ENCODE measurements around the gene MMP25.
"Not testable (repeated sequence)": the region's sequence is repeated elsewhere in the genome, so short reads cannot be mapped to it uniquely, and the experiment has no call there.

The MMP25 gene

DNA sequence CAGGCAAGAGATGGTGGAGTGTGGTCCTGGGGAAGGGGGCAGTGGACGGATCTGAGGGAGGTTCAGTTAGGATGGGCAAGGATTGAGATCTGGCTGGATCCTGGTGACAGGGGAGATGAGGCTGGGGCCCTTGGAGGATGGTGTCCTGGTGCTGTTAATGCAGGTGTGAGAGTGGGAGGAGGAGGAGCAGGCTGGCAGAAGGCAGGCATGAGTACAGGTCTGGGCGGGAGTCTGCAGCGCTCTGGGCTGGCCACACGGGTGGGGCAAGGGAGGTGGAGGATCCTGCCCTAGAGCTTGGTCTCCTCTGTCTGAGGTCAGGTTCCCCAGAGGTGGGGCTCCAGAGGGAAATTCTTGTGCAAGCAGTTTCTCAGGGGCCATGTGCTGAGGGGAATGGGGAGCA lies 25.8 kb downstream of the MMP25 start:
- in situ Hi-C loops (cut with MboI; ENCODE audit: low sequenced_read_pairs), result not testable (repeated sequence)

DNA sequence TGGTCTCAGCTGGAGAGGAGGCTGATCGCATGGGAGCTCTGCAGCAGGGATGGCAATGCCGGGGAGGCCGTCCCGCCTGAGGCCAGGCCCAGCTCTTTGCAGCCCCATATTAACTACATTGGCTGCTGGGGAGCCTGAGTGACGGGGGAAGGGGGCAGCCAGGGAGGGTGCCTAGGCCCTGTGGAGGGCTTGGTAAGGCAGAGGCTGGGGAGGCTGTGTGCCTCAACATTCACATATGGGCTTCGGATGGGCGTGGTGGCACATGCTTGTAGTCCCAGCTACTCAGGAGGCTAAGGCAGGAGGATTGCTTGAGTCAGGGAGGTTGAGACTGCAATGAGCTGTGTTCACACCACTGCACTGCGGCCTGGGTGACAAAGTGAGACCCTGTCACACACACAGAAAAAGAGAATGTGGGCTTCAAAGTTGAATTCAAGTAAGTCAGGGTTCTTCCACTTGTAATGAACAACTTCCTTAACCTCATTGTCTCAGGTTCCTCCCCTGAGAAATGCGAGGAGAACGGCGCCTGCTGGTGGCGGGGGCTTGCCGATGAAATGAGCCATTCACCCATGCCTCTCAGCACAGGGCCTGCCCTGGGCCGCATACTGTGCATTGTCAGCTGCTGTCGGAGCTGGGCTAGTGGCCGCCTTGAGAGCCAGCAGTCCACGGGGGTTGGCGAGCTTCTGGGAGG lies 26.4 kb downstream of the MMP25 start:
- in situ Hi-C loops (cut with MboI; ENCODE audit: low sequenced_read_pairs), result not testable (repeated sequence)

DNA sequence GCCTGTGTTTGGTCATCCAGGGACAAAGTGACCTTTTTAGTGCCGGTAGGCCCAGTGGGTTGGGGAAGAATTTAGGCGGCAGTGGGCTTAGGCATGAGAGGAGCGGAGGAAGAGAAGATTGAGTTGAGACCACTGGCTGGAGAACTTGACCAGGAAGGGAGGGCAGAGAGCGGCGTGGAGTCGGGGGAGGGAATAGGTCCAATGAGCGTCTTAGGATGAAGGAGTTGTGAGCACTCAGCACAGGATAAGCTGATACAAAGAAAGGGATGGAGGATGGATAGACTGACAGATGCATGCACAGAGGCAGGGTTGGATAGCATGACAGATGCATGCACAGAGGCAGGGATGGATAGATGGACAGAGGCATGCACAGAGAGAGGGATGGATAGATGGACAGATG lies 27.1 kb downstream of the MMP25 start:
- in situ Hi-C loops (cut with MboI; ENCODE audit: low sequenced_read_pairs), result no loop called here

DNA sequence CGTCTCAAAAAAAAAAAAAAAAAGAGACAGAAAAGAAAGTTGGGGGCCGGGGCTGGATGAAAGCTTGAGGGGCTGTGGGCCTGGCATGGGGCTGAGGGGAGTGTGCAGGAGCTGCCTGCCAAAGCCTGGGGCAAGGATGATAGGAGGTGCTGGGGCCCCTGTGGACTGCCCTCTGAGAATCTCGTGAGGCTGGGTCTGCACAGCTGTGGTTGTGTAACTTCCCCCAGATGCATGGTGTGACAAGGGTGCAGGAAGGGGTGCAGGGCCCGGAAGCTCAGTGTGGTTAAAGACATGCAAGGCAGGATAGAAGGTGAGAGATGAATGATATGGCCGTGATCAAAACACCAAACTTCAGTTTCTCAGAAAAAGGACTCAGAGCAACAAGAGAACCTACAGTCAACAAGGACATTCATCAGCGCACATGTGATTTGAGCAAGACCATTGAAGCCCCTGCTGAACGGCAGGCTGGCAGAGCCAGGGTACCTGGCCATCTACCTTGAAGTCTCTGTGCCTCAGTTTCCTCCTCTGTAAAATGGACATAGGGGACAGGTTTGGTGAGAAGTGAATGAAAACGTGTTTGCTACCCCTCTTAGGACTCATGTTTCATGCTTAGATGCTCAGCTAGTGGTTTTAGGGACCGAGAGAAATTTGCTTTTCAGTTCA lies 28.6 kb downstream of the MMP25 start:
- in situ Hi-C loops (cut with MboI; ENCODE audit: low sequenced_read_pairs), result no loop called here

DNA sequence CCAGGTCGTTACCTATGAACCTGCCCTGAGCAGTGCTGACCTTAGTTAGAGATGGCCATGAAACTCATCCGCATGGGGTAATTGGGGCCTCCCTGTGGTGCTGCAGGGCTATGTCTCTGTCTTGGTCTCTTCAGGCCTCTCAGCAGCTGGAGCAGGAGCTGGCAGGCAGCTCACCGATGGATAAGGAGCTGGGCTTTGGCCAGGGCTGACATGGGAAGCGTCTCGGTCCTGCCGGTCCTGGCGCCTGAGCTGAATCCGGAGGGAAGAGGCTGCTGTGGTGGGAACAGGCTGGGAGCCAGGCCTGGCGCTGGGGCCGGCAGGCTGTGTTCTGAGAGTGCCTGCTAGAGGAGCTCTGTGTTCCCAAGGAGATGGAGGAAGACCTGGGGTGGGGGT lies 29.2 kb downstream of the MMP25 start:
- in situ Hi-C loops (cut with MboI; ENCODE audit: low sequenced_read_pairs), result no loop called here

DNA sequence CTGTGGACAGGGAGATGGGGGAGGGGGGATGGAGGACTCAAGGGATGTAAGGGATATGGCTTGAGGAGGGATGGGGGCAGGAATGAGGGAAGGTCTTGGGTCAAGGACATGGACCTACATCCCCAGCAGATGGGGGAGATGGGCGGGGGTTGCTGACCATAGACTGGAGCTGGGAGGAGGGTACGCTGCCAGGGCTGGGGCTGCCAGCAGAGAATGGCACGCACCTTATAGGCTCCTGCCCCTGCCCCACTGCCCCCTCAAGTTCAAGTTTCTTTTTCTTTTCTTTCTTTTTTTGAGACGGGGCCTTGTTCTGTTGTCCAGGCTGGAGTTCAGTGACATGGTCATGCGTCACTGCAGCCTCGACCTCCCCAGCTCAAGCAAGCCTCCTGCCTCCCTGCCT lies 29.6 kb downstream of the MMP25 start:
- in situ Hi-C loops (cut with MboI; ENCODE audit: low sequenced_read_pairs), result not testable (repeated sequence)

DNA sequence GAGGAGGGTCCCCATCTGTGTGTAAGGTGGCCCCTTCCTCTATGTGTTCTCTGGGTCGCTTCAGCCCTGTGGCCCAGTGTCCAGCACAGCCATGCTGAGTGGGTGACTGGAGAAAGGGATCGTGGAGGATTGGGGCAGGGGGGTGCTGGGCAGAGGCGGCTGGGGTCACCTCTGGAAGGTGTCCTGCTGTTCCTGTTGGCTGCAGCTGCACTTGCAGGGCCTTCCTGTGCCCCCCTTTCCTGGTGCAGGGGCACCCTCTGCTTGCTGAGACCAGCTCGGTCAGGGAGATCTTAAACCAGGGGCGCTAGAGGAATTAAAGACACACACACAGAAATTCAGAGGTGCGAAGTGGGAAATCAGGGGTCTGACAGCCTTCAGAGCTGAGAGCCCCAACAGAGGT lies 30.2 kb downstream of the MMP25 start:
- in situ Hi-C loops (cut with MboI; ENCODE audit: low sequenced_read_pairs), result no loop called here

DNA sequence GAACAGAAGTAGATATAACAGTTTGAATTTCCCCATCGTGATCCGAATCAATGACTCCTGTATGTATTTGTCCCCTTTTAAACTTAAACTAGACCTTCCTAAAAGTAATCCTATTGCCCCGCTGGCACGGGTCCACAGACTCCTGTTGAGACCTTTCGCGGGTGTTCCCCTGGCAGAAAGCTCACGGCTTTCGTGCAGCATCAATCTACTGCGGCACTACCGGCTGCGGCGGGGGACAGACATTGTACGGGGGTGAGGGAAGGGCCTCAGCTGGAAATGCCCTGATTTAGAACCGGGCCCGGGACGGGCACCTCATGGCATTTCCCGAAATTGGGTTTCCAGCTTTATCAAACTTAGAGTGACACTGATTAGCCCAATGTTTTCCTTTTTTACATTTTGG lies 33.7 kb downstream of the MMP25 start:
- in situ Hi-C loops (cut with MboI; ENCODE audit: low sequenced_read_pairs), result no loop called here

DNA sequence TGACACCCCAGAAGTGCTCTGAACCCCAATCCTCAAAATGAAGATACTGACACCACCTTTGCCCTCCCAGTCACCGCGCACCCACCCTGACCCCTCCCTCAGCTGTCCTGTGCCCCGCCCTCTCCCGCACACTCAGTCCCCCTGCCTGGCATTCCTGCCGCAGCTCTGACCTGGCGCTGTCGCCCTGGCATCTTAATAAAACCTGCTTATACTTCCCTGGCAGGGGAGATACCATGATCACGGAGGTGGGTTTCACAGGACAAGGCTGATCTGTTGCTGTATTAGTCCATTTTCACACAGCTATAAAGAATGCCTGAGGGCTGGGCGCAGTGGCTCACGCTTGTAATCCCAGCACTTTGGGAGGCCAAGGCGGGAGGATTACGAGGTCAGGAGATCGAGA lies 35.6 kb downstream of the MMP25 start:
- in situ Hi-C loops (cut with MboI; ENCODE audit: low sequenced_read_pairs), result not testable (repeated sequence)

DNA sequence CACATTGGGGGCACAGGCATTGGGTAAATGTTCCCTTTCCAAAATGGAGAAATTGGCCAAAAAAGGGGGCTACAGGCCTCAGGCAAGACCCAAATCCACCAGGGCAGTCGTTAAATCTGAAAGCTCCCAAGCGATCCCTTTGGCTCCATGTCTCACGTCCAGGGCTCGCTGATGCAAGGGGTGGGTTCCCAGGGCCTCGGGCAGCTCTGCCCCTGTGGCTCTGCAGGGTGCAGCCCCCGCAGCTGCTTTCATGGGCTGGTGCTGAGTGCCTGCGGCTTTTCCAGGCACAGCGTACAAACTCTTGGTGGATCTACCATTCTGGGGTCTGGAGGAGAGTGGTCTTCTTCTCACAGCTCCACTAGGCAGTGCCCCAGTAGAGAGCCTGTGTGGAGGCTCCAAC lies 37.0 kb downstream of the MMP25 start:
- in situ Hi-C loops (cut with MboI; ENCODE audit: low sequenced_read_pairs), result not testable (repeated sequence)

DNA sequence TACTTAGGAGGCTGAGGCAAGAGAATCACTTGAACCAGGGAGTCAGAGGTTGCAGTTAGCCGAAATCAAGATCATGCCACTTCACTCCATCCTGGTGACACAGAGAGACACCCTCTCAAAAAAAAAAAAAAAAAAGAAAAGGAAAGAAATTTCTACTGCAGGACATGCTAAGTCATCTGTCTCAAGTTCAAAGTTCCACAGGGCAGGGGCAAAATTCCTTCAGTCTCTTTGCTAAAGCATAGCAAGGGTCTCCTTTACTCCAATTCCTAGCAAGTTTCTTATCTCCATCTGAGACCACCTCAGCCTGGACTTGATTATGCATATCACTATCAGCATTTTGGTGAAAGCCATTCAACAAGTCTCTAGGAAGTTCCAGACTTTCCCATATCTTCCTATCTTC lies 38.1 kb downstream of the MMP25 start:
- in situ Hi-C loops (cut with MboI; ENCODE audit: low sequenced_read_pairs), result no loop called here

DNA sequence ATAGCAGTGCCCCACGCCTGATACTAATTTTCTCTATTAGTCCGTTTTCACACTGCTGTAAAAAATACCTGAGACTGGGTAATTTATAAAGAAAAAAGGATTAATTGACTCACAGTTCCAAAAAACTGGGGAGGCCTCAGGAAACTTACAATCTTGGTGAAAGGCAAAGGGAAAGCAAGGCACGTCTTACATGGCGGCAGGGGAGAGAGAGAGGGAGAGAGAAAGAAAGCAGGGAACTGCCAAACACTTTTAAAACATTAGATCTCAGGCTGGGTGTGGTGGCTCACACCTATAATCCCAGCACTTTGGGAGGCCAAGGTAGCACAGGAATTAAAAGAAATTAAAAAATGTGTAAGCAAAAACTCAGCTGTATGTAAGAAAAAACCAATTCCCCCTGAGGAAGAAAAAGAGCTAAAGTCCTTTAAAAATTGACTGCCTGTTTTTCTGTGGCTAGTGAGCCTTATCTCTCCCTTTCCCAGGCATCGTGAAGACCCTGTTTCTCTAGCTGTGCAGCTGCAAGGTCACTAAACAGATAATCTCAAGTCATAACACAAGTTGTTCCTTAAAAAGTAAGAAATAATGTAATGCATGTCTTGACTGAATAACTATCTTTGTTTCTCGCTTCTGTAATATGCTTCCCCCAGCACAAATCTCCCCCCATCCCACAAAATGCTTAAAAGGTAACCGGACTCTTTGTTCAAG lies 38.8 kb downstream of the MMP25 start:
- in situ Hi-C loops (cut with MboI; ENCODE audit: low sequenced_read_pairs), result no loop called here

DNA sequence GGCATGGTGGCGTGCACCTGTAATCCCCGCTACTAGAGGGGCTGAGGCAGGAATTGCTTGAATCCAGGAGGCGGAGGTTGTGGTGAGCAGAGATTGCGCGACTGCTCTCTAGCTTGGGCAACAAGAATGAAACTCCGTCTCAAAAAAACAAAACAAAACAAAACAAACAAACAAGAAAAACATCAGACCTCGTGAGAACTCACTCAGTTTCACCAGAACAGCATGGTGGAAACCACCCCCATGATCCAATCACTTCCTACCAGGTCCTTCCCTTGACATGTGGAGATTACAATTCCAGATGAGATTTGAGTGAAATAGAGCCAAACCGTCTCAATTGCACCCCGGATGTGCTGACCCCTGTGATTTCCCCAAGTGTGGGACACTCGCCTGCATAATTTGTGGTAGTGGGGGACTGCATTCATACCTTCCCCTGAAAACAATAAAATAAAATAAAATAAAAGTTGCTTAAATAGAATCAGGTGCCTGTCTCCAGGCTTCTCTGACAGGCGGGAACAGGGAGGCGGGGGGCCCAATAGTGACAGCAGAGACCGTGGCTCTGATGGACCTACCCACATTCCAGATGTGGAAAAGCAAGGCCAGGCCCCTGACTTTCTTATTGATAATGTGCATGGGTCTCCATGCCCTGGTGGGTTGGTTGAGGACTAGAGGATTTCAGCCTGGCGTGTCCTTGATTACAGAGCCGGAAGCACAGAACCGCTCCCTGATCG lies 39.7 kb downstream of the MMP25 start:
- in situ Hi-C loops (cut with MboI; ENCODE audit: low sequenced_read_pairs), result no loop called here

DNA sequence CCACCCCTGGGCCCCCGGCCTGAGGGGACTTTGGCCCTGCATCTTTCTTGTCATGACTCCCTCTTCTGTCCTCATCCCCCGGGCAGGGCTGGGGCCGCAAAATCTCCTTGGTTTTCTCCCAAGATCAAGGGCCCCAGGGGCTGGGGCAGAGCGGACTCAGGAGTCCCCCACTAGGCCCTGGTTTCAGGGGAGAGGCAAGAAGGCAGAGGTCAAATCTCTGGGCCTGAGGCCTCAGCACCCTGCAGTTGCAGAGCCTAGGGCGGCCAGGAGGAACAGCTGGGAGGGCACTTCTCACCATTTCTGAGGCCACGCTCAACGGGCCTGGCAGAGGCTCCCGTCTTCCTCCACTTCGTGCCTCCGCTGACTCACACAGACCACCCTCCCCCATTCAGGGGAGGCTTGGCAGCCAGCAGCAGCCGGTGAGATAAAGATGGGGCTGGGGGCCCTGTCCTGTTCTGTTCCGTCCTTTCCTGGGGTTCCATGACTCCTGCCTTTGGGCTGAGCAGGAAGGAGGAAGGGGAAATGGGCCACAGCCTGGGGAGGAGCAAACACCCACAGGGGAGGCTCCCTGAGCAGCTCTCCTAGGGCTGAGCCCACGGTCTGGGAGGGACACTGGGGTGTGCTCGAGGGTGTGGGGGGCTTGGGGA lies 40.4 kb downstream of the MMP25 start:
- in situ Hi-C loops (cut with MboI; ENCODE audit: low sequenced_read_pairs), result no loop called here

DNA sequence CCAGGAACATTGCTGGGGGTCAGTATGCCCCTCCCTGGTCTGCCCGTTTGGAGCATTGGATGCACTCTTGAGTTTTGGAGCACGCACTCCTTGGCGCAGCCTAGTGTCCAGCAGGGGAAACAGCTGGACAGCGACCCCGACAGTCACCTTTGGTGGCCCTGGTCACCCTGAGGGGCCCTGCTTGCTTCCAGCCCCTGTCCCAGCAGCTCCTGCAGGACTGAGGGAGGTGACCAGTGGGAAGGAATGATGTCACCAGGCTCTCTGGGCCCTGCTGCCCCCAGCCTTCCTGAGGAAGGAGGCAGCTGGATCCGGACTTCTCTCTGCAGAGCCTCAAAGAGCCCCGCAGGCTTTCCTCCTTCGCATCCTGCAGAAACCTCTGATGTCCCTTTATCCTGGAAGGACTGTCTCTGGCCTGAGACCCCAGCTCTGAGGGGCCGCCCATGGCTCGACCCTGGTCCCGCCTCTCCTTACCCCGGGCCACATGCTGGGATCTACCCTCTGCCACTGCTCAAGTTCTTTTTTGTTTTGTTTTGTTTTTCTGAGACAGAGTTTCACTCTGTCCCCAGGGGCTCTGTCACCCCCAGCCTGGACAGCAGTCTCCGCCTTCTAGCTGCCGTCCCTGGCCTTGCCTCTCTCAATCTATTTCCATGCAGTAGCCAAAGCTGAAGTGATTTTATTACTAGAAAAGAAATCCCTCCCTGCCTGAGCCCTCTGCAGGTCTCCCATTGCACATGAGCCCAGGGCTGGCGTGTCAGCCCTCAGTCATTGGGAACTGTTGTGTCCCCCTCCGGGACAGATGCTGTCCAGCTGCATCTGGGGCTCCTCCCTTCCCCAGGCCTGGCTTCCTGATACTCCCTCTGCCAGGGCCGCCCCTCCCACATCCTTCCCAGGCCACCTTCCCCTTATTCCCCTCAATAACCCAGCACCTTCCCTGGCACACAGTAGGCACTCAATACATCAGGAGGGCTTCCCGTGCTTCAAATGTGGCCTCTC lies 41.2 kb downstream of the MMP25 start:
- in situ Hi-C loops (cut with MboI; ENCODE audit: low sequenced_read_pairs), result no loop called here

DNA sequence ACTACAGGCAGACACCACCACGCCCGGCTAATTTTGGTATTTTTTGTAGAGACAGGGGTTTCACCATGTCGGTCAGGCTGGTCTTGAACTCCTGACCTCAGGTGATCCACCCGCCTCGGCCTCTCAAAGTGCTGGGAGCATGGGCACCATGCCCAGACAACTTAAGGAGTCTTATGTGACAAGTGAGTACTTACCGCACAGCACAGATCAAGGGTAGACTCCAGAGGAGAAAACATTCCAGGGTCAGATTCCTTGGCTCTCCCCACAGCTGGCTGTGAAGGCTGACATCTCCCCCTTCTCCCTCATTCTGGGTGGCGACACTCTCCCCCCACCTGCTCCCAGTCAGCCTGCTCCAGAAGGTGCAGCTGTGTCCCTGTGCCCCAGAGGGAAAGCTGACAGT lies 42.1 kb downstream of the MMP25 start:
- in situ Hi-C loops (cut with MboI; ENCODE audit: low sequenced_read_pairs), result no loop called here

DNA sequence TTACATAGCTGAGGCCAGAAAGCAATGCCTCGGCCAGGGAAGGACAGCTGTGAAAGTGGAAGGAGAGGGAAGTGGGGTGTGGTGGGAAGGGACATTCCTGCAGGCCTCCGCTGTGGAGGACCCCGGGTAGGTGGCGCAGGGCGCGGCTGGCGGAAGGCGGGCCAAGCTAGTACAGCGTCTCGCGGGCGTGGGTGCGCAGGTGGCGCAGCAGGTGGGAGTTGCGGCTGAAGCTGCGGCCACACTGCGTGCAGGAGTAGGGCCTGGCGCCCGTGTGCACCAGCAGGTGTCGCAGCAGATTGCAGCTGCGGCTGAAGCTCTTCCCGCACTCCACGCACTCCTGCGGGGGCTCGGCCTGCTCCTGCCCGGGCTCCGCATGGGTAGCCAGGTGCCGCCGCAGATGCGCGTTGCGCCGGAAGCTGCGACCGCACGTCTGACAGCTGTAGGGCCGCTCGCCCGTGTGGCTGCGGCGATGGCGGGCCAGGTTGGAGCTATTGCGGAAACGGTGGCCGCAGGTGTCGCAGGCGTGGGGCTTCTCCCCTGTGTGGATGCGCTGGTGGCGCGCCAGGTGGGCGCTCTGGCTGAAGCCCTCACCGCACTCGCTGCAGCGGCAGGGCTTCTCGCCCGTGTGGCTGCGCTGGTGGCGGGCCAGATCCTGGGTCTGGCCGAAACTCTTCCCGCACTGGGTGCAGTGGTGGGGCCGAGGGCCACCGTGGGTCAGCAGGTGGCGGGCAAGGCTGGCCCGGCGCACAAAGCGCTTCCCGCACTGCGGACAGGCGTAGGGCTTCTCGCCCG lies 42.8 kb downstream of the MMP25 start:
- in situ Hi-C loops (cut with MboI; ENCODE audit: low sequenced_read_pairs), result no loop called here

DNA sequence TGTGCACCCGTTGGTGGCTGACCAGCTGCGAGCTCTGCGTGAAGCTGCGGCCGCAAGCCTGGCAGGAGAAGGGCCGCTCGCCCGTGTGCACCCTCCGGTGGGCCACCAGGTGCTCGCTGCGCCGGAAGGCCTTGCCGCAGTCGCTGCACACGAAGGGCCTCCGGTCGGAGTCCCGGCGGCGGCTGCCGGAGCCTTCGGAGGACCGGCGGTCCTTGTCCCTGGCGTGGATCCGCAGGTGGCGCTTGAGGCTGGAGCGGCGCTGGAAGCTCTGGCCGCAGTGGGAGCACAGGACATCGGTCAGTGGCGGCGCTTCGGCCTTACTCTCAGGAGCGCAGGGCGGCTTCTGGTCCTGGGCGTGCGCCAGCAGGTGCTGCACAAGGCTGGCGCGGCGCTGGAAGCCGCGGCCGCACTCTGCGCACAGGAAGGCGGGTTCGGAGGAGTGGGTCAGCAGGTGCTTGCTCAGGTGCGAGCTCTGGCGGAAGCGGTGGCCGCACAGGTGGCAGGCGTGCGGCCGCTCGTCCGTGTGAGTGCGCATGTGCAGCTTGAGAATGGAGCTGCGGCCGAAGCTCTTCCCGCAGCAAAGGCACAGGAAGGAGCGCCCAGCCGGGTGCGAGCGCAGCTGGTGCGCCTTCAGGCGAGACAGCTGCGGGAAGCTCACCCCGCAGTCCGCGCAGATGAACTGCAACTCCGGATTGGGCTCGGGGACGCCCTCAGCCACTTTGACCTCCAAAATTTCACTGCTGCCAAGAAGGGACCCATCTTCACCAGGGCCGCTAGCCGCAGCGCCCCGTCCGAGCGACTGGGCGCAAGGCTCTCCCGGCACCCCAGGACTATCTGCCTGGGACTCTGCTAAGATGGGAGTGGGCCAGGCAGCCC lies 43.6 kb downstream of the MMP25 start:
- in situ Hi-C loops (cut with MboI; ENCODE audit: low sequenced_read_pairs), result no loop called here
